Right lobe of liver (tissue), 6 donors: Measurements from ENCODE around the gene PLA2G4C. TPM values are rescaled to one million over a fixed set of nuclear protein-coding genes. Genes with fewer than 3 reads are reported as not detected.

ENCODE experiments used
- ATAC-seq, 4 donors: fragments of 200-7000 bp; cut with Tn5 transposase; one replicate each; pipeline ENCODE4 v1.9.1; 2020; ENCODE audit warnings: mild to moderate bottlenecking in 4 of 4, moderate library complexity in 4 of 4
- DNase-seq, 3 donors: peaks; one replicate each; pipeline ENCODE4 v3.0.0-alpha.2; 2020
- H3K27ac ChIP-seq, 3 donors: fragments of 200-600 bp; one replicate each; pipeline ENCODE4 v1.8.0; 2022
- H3K27me3 ChIP-seq, 2 donors: fragments of 200-600 bp; one replicate each; pipeline ENCODE4 v1.8.0; 2022
- H3K36me3 ChIP-seq, 4 donors: fragments of 200-600 bp; sonication (generic) in 1 of 4; one replicate each; pipeline versions ENCODE4 v1.5.1 to v1.8.0; 2017 to 2022; ENCODE audit warnings: control low read depth in 1 of 4
- H3K4me1 ChIP-seq, 4 donors: fragments of 200-600 bp; sonication (generic) in 1 of 4; one replicate each; pipeline versions ENCODE4 v1.5.1 to v1.8.0; 2017 to 2022; ENCODE audit warnings: control low read depth in 1 of 4
- H3K4me3 ChIP-seq, 3 donors: fragments of 200-600 bp; one replicate each; pipeline ENCODE4 v1.8.0; 2022
- H3K9me3 ChIP-seq, 4 donors: fragments of 200-600 bp; sonication (generic) in 1 of 4; one replicate each; pipeline versions ENCODE4 v1.5.1 to v1.8.0; 2017 to 2022; ENCODE audit warnings: control low read depth in 1 of 4
- POLR2A ChIP-seq: fragments of 450-650 bp; IDR thresholded peaks from one replicate; pipeline ENCODE4 v1.6.1; 2017; ENCODE audit warnings: antibody characterized with exemption, mild to moderate bottlenecking
- WGBS: methylation state at CpG from one replicate; pipeline ENCODE4 v1.1.6; 2018; ENCODE audit warnings: low coverage, low lambda C conversion rate; ENCODE audit not compliant: insufficient coverage; ENCODE audit errors: missing lambda C conversion rate; 5-methylcytosine and 5-hydroxymethylcytosine counted together
- intact Hi-C, 2 donors: fragments of 100-400 bp; cut with DNase I; formaldehyde crosslinking; loops; one replicate each; pipeline versions ENCODE4 v1.11.2 to v1.14.1; 2022
- long read RNA-seq: library from polyadenylated mRNA; unstranded; transcript quantifications from one replicate; pipeline ENCODE4 v2.0.0, GENCODE V29; 2019
- total RNA-seq, 6 experiments: library from RNA; depleted of rRNA in 2 of 6; stranded (reverse); fragments of >200 nt in 2 of 6; fragmentation: NEBNext Ultra II Directional in 3 of 6; extraction: Animal tissue kit (Norgen Biotek cat#: 25700) in 3 of 6; gene quantifications; one replicate each; pipeline versions ENCODE4 v1.1.0 to v1.2.4, GENCODE V29; 2016 to 2023
- TF ChIP-seq, protein P1 (sequence below), 4 donors: fragments of 200-600 bp in 3 of 4; fragments of 450-650 bp in 1 of 4; IDR thresholded peaks; one replicate each; pipeline versions ENCODE4 v1.5.1 to v1.8.0; 2016 to 2022; ENCODE audit warnings: antibody characterized with exemption in 4 of 4, mild to moderate bottlenecking in 2 of 4
- donor health status: DM: no; HTN: yes; CAD: no.
- donor health status: DM: no; HTN: no; CAD: no.
- donor health status: DM: no; HTN: no; CAD: no.
- donor health status: DM: no; HTN: yes; CAD: no.
- donor health status: DM: no; HTN: yes; CAD: no.

The PLA2G4C gene, protein sequence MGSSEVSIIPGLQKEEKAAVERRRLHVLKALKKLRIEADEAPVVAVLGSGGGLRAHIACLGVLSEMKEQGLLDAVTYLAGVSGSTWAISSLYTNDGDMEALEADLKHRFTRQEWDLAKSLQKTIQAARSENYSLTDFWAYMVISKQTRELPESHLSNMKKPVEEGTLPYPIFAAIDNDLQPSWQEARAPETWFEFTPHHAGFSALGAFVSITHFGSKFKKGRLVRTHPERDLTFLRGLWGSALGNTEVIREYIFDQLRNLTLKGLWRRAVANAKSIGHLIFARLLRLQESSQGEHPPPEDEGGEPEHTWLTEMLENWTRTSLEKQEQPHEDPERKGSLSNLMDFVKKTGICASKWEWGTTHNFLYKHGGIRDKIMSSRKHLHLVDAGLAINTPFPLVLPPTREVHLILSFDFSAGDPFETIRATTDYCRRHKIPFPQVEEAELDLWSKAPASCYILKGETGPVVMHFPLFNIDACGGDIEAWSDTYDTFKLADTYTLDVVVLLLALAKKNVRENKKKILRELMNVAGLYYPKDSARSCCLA
- total RNA-seq, result 10 to 100 TPM in 3 of 6 experiments, 1 to 10 TPM in 3; 3.8 to 29.7 (median 9.8) TPM
- long read RNA-seq, partial matches to known transcripts, result 0 of 2 reads
- long read RNA-seq, other reads (novel, unspliced or antisense), result 0 of 2 reads

DNA sequence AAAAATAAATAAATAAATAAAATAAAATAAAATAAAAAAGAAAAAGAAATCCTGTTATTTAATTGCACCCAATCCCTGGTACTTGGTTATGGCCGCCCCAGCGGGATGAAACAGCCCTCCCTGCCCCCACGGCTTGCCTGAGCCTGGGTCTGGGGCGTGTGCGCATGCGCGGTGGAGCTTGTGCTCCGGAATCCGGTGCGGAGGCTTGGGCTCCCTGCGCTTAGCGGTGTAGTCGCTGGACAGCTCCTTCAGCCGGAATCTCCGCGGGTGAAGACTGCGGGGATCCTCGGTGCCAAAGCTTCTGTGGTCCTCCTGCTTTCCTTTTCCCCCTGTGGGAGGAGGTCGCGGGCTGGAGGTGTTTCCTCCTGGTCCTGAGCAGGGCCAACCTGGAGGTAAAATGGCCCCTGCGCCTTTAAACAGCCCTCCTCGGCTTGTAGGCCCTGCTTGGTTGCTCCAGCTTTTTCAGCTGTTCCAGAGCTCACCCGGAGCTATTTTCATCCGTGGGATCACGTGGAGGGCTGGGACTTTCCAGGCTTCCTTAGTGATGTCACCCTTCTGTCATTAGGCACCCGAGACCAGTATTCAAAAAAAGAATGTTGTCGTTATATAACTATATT, at the start of gene PLA2G4C:
PLA2G4C (minus strand) TSS at position 468 of the 617 bp plus-strand sequence. CDS start 4,288 bp downstream, outside the sequence.
- TF ChIP-seq, protein P1, sequence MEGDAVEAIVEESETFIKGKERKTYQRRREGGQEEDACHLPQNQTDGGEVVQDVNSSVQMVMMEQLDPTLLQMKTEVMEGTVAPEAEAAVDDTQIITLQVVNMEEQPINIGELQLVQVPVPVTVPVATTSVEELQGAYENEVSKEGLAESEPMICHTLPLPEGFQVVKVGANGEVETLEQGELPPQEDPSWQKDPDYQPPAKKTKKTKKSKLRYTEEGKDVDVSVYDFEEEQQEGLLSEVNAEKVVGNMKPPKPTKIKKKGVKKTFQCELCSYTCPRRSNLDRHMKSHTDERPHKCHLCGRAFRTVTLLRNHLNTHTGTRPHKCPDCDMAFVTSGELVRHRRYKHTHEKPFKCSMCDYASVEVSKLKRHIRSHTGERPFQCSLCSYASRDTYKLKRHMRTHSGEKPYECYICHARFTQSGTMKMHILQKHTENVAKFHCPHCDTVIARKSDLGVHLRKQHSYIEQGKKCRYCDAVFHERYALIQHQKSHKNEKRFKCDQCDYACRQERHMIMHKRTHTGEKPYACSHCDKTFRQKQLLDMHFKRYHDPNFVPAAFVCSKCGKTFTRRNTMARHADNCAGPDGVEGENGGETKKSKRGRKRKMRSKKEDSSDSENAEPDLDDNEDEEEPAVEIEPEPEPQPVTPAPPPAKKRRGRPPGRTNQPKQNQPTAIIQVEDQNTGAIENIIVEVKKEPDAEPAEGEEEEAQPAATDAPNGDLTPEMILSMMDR (IDR thresholded peaks at IDR 0.05), result no peak
- peak; percentile 82 for TF ChIP-seq POLR2A
- DNase-seq, result peak; percentile 92
- Histone ChIP-seq H3K9me3 (no peaks in the 10 kb centered on the region), H3K36me3 (no peaks in the 10 kb centered on the region), H3K4me1 (peaks cover 0 to 8% (median 0%) of the 10 kb centered on the region in 4 donors), H3K27ac (peak within 1 kb of the TSS; percentile 88 to 98 (median 97)), H3K4me3 (peak within 1 kb of the TSS; percentile 48 to 66 (median 64)), H3K27me3 (no peaks in the 10 kb centered on the region)
- WGBS, result under 1% methylated on average over 19 of the region's 27 CpGs
- ATAC-seq, result peak; percentile 83 to 90 (median 85)
- intact Hi-C loops, result loop anchor here in 1 of 2 donors (5.0 kb wide), 1 partner anchor 37 kb away; no protein-coding TSS in a partner anchor

DNA sequence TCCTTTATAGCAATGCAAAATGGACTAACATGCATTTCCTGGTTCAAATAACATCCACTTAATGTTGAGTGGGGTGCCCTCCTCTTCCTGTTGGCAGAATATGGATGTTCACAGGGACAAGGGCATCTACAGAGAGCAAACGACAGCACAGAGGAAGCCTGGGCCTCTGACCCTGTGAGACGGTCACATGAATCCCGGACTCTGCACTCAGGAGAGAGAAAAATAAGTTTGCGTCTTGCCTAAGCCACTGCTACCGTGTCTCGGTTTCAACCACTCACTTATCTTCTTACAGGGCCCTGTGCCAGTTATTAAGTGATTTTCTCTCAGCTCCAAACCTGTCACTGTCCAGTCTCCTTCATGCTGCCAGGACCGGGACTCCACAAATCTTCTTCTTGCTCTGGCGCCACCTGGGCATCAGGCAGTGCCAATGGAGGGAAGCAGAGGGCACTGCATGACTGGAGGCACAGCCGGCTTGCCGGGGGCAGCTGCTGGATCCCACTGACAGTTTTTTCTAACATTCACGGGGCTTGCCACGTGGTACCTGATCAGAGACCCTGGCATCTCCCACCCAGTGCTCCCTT, 47.7 kb upstream of the PLA2G4C start:
- intact Hi-C loops, result no loop called here
- DNase-seq, result no peak
- Histone ChIP-seq H3K4me3 (no peak overlapping the region), H3K27me3 (no peaks in the 10 kb centered on the region), H3K27ac (no peak overlapping the region), H3K4me1 (no peaks in the 10 kb centered on the region), H3K9me3 (no peaks in the 10 kb centered on the region), H3K36me3 (no peaks in the 10 kb centered on the region)
- ATAC-seq, result peak in 1 of 4 donors; percentile 34
- TF ChIP-seq, protein P1 (IDR thresholded peaks at IDR 0.05), result no peak
- no peak for TF ChIP-seq POLR2A
- WGBS, result 73% methylated on average over 4 of the region's 12 CpGs

DNA sequence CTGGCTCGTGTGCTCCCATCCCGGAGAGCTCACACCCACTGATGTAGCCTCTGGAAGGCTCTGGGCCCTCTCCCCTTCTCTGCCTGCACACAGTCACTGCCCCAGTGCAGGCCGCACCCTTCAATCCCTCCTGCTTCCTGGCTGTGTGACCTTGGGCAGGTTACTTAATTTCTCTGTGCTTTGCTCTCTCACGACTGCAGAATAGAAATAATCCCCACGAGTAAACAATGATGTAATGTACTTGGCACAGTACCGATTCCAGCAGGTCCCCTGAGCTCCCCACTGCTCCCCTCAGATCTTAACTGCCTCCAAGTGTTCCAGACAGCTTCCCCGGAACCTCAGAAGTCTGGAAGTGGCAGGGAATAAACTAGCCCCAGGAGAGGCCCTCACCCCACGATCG, 43.4 kb upstream of the PLA2G4C start:
- no peaks in the 10 kb centered on the region for H3K27me3 ChIP-seq
- H3K36me3 ChIP-seq, result no peaks in the 10 kb centered on the region
- WGBS, result 100% methylated on average over 2 of the region's 9 CpGs
- no peak for DNase-seq
- peaks cover 0 to 8% (median 4%) of the 10 kb centered on the region in 4 donors for H3K4me1 ChIP-seq
- H3K27ac ChIP-seq, result no peak overlapping the region
- intact Hi-C loops, result no loop called here
- TF ChIP-seq, protein P1 (IDR thresholded peaks at IDR 0.05), result no peak
- TF ChIP-seq POLR2A, result no peak
- no peak overlapping the region for H3K4me3 ChIP-seq
- no peaks in the 10 kb centered on the region for H3K9me3 ChIP-seq
- peak in 2 of 4 donors; percentile 12 to 22 for ATAC-seq

DNA sequence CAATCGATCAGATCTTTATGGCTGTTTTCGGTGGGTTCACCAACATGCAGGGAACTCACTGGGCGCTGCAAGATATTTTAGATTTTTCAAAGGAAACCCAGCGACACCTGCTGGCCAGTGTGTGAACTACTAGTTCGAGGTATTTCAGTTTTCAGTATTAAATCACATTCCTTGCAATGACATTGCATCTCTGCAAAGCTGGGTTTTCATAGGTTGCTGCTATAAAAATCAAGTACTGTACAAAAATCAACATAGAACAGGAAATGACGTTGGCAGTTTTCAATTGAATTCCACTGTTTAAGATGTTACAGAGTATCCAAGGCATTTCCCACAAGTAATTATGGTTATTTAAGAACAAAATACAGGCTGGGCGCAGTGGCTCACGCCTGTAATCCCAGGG, 41.9 kb upstream of the PLA2G4C start:
- H3K9me3 ChIP-seq, result no peaks in the 10 kb centered on the region
- TF ChIP-seq, protein P1 (IDR thresholded peaks at IDR 0.05), result peak; percentile 79 to 91 (median 82)
- TF ChIP-seq POLR2A, result no peak
- H3K27ac ChIP-seq, result no peak overlapping the region
- WGBS, result 27% methylated on average over 8 of the region's 8 CpGs
- no peaks in the 10 kb centered on the region for H3K36me3 ChIP-seq
- H3K27me3 ChIP-seq, result no peaks in the 10 kb centered on the region
- DNase-seq (peak in 2 of 3 donors; percentile 43 to 64), ATAC-seq (peak; percentile 65 to 74 (median 68))
- H3K4me3 ChIP-seq, result no peak overlapping the region
- intact Hi-C loops, result no loop called here
- H3K4me1 ChIP-seq, result peaks cover 0 to 22% (median 9%) of the 10 kb centered on the region in 4 donors
